Effector CD4-positive, alpha-beta T cell (primary cell): ENCODE results near the gene FOXP1.
"Not testable (repeated sequence)": the region's sequence is repeated elsewhere in the genome, so short reads cannot be mapped to it uniquely, and the experiment has no call there.

Experiments used
- DNase-seq: peaks from one replicate; pipeline ENCODE4 v3.0.0-alpha.2; 2020

FOXP1 gene

DNA sequence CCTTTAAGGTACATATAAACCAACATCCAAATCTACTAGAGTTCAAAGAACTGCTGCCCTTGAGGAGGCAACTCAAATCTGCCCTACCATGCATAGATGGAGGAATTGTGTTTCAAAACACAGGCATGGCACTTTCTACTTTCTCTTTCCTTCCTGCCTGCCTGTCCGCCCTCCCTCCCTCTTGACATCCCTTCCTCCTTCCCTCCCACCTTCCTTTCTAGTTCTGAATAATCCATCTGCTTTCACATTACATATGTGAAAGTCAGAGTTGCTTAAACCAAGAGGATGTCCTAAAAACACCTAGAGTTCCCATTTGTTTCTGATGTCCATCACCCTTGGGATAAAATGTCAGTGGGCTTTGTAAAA lies 537.6 kb downstream of the FOXP1 start:
- no peak for DNase-seq

DNA sequence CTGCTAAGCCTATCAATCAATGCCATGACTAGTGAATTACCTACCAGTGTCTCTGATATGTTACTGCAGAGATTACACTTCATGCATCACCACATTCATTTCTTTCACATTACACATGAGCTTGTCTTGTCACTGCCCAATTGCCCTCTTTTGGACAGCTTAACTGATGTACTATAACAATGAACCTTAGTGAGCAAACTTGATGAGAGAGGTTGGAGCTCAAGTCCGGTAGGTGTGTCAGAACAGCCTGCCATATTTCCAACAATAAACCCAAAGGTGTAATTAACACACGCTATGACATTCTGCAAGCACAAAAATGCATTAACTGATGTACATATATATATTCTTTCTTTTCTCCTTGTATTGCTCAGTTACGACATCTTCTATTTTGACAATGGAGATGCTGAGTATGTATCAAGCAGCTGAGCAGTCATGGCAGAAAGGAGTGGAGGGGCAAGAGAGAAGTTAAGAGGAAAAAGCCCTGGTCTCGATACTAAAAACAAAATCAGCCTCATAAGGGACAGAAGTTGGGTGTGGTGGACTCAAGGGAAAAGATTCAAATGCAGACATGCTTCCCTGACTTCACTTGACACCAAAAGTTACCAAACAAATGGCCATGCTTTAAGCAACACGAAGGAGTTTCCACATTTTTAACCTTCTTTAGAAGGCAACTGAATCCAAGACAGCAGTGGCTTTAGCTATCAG lies 538.2 kb downstream of the FOXP1 start:
- DNase-seq, result no peak

GRCh38 chr3:71042759-71043158 lies 540.8 kb downstream of the FOXP1 start:
- DNase-seq, result no peak

DNA sequence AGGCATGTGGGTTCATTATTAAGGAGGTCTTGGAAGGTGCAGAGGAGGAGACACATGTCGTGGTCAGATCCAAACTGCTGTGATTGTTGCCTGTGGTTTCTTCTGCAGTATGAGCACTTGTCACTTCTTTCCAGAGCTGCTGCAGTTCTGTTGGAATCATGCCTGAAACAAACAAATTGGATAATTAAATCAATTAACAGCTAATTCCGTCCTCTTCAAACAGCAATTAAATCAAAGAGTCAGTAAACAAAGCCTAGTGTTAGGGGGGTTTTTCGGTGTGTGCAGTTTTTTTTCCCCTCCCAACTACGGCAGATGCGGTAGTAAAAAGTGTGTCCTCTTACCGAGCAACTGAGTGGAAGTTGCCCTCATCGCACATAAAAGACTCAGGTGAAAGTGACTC lies 542.2 kb downstream of the FOXP1 start:
- DNase-seq, result no peak

GRCh38 chr3:71039332-71039731 lies 544.2 kb downstream of the FOXP1 start:
- DNase-seq, result no peak

- no peak for DNase-seq
Observed at GRCh38 chr3:71037775-71038174, 545.8 kb downstream of the FOXP1 start.

DNA sequence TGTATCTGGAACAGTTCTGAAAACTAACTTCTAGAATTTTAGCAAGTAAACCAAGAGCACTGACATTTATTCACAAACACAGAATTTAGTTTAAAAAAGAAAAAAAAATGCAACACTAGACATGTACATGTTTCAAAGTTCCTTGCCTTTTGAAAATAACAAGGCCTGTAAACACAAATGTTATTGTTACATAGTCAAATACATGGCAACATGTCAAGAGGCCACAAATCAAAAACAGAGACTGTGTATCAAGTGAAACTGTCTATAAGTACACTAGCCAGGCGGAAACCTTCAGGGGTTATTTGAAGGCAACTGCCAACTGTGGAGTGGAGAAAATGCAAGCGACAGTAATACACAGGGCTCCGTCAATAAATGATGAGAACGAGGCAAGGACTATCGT lies 547.6 kb downstream of the FOXP1 start:
- DNase-seq, result no peak

GRCh38 chr3:71035314-71035713 lies 548.2 kb downstream of the FOXP1 start:
- DNase-seq, result no peak

DNA sequence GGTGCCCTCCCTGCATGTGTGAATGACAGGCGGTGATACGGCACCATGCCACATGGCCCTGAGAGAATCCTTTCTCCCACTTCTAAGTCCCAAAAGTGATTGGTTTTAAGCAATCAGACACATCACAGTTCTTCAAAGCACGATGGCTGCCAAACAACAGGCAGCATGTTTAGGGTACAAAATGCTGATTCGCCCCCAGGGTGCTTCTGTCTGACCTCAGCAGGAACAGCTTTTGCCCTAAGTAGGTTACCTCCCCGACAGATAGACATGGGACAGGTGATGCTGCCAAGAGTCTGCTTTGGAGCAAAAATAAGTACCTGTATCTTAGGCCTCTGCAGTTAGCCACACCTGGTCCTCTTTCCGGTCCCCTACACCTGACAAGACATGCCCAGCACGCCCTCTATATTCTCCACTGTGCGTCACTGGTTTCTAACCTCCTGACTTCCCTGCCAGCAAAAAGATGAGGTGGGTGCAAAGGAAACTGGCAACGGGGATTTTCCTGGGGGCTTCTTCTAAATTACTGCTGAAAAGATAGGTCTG lies 549.8 kb downstream of the FOXP1 start:
- DNase-seq, result no peak

GRCh38 chr3:71031914-71032521 lies 551.5 kb downstream of the FOXP1 start:
- DNase-seq, result no peak

GRCh38 chr3:71031181-71031580 lies 552.3 kb downstream of the FOXP1 start:
- no peak for DNase-seq

GRCh38 chr3:71030748-71031147 lies 552.8 kb downstream of the FOXP1 start:
- DNase-seq, result no peak

DNA sequence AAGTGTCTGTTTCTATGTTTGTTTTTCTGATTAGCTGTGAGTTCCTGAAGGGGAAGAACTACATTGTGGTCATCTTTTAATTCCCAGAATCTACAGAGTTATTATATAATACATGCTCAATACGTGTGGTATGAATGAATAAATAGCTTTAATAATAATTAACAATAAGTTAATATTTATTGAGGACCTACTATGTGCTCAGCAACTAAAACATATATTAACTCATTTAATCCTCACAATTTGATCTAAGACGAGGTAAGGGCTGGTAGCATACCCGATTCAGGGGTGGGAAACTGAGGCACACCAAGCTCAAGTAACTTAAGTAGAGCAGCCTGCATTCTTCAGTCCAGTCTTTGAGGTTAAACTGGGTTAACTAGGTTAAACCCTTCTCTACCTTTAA lies 553.8 kb downstream of the FOXP1 start:
- DNase-seq, result no peak

DNA sequence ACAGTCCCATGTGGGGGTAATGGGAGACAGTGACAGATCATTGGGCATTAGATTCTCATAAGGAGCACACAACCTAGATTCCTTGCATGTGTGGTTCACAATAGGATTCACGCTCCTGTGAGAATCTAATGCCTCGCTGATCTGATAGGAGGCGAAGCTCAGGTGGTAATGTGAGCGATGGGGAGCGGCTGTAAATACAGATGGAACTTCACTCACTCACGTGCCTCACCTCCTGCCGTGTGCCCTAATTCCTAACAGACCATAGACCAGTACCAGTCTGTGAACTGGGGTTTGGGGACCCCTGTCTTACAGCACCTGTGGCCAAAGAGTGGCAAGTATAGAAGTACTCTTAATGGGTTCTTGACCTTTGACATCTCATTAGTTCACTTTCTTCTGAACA lies 554.7 kb downstream of the FOXP1 start:
- no peak for DNase-seq

DNA sequence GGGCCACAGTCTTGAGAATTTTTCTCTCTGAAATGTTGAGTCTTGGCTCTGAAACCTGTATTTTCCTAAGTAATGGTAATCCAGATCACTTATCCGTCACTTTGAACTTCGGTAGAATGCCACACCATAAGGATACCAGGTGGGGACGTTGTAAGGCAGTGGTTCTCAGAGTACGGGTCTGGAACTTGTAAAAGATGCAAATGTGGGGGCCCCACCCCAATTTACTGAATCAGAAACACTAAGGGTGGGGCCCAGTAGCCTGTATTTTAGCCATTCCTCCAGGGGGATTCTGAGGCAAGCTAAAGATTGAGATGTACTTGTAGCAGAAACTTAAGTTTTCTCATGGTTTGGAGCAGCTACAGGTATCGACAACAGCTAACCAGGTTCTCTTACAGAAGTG lies 555.3 kb downstream of the FOXP1 start:
- no peak for DNase-seq

- DNase-seq, result no peak
Observed at GRCh38 chr3:71026634-71027578, 556.6 kb downstream of the FOXP1 start.

DNA sequence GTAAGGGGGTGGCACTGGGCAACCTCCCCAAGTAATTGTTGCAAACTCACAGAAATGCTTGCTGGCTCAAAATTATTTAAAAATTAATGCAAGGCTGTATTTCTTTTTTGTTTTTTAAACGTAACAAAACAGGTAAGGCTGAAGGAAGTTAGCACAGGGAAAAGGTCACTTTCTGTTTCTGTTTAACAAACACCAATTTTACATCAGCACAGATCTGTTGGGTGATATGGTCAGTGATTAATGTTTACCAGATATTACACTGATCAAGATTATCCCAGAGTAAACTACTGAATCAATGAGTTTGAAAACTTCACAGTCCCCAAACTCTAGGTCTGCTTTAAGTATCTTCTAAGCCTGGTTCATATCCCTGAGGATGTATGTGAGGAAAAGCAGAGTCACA lies 558.0 kb downstream of the FOXP1 start:
- DNase-seq, result no peak

GRCh38 chr3:71025010-71025409 lies 558.5 kb downstream of the FOXP1 start:
- no peak for DNase-seq

- DNase-seq, result no peak
Observed at GRCh38 chr3:71022551-71023335, 560.8 kb downstream of the FOXP1 start.

- no peak for DNase-seq
Observed at GRCh38 chr3:71018799-71019198, 564.7 kb downstream of the FOXP1 start.

- DNase-seq, result no peak
Observed at GRCh38 chr3:71016178-71016845, 567.2 kb downstream of the FOXP1 start.

GRCh38 chr3:71014616-71015015 lies 568.9 kb downstream of the FOXP1 start:
- not testable (repeated sequence) for DNase-seq
